Measurements from ENCODE around the gene CNTN4.
"Not testable (repeated sequence)": the region's sequence is repeated elsewhere in the genome, so short reads cannot be mapped to it uniquely, and the experiment has no call there.

The CNTN4 gene

GRCh38 chr3:2873986-2874385, 775.3 kb downstream of the CNTN4 start:
- DNase-seq: no peak

GRCh38 chr3:2875699-2876098, 777.0 kb downstream of the CNTN4 start:
- DNase-seq: no peak

GRCh38 chr3:2876362-2876761, 777.7 kb downstream of the CNTN4 start:
- no peak for DNase-seq

GRCh38 chr3:2879023-2879422, 780.4 kb downstream of the CNTN4 start:
- no peak for DNase-seq

- DNase-seq: no peak
These were observed 780.9 kb downstream of the CNTN4 start for GRCh38 chr3:2879587-2879986.

GRCh38 chr3:2880218-2880756, 781.6 kb downstream of the CNTN4 start:
- no peak for DNase-seq

GRCh38 chr3:2883283-2883682, 784.6 kb downstream of the CNTN4 start:
- DNase-seq: no peak

GRCh38 chr3:2888592-2888991, 789.9 kb downstream of the CNTN4 start:
- no peak for DNase-seq

- DNase-seq: no peak
These were observed 791.1 kb downstream of the CNTN4 start for GRCh38 chr3:2889736-2890135.

- no peak for DNase-seq
These were observed 797.8 kb downstream of the CNTN4 start for GRCh38 chr3:2896308-2896939.

- DNase-seq: no peak
These were observed 799.2 kb downstream of the CNTN4 start for GRCh38 chr3:2897821-2898220.

- no peak for DNase-seq
These were observed 800.1 kb downstream of the CNTN4 start for GRCh38 chr3:2898591-2899353.

- DNase-seq: no peak
These were observed 805.4 kb downstream of the CNTN4 start for GRCh38 chr3:2904054-2904453.

- DNase-seq: no peak
These were observed 810.2 kb downstream of the CNTN4 start for GRCh38 chr3:2908693-2909351.

- no peak for DNase-seq
These were observed 812.3 kb downstream of the CNTN4 start for GRCh38 chr3:2910997-2911396.

GRCh38 chr3:2915826-2916225, 817.2 kb downstream of the CNTN4 start:
- no peak for DNase-seq

GRCh38 chr3:2916640-2917039, 818.0 kb downstream of the CNTN4 start:
- DNase-seq: not testable (repeated sequence)

- DNase-seq: no peak
These were observed 821.4 kb downstream of the CNTN4 start for GRCh38 chr3:2920103-2920502.

GRCh38 chr3:2921452-2921851, 822.8 kb downstream of the CNTN4 start:
- no peak for DNase-seq

- DNase-seq: no peak
These were observed 823.2 kb downstream of the CNTN4 start for GRCh38 chr3:2921903-2922302.

- no peak for DNase-seq
These were observed 824.7 kb downstream of the CNTN4 start for GRCh38 chr3:2923390-2923789.

GRCh38 chr3:2927259-2927658, 828.6 kb downstream of the CNTN4 start:
- no peak for DNase-seq

GRCh38 chr3:2929574-2929973, 830.9 kb downstream of the CNTN4 start:
- no peak for DNase-seq

- no peak for DNase-seq
These were observed 832.6 kb downstream of the CNTN4 start for GRCh38 chr3:2931265-2931664.

All from activated CD4-positive, alpha-beta T cell treated with anti-CD3 and anti-CD28 coated beads for 48 hours (primary cell).